GM19238 (cell line): ENCODE data around the gene UBASH3B.

ENCODE experiments used
- DNase-seq: peaks from one replicate; pipeline ENCODE4 v3.0.0; 2011; ENCODE audit warnings: low spot score; ENCODE audit not compliant: insufficient read length

UBASH3B gene

GRCh38 chr11:122751292-122752070 lies 96.0 kb downstream of the UBASH3B start:
- no peak for DNase-seq

- DNase-seq, result no peak
These were observed 98.5 kb downstream of the UBASH3B start for GRCh38 chr11:122754028-122754427.

GRCh38 chr11:122754553-122755322 lies 99.2 kb downstream of the UBASH3B start:
- DNase-seq, result no peak

DNA sequence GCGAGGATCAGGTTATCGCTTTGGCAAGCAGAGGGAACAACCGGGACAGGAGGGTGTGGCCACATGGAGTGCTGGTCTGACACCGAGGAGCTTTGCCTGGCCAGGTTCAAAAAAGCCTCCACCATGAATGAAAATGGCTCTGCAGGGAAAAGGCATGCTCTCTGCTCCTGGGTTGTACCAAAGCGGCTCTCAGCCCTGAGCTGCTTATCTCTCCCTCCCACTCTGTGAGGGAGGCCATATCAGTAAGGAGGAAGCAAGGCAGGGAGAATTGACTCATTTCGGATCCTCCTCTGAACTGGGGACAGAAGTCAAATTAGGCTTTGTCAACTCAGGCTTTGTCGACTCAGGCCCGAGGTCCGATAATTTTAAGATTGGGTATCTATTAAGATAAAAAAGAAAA lies 99.9 kb downstream of the UBASH3B start:
- DNase-seq, result no peak

DNA sequence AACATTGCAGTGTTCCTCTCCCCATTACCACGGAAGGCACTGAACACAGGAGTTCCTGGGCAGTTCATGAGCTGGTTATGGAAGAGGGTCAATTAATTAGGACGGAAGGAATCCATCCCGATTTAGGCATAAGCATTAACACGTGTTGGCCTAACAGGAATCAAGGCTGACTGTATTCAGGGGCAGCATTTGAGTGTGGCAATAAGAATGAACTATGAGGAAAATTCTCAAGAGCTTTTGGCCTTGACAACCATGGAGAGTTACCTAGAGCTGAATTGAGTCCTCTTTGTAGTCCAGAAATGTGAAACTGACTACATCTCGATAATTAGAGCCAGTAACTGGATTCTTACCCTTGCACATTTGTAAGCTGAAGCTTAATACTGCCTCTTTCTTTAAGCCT lies 100.4 kb downstream of the UBASH3B start:
- no peak for DNase-seq

DNA sequence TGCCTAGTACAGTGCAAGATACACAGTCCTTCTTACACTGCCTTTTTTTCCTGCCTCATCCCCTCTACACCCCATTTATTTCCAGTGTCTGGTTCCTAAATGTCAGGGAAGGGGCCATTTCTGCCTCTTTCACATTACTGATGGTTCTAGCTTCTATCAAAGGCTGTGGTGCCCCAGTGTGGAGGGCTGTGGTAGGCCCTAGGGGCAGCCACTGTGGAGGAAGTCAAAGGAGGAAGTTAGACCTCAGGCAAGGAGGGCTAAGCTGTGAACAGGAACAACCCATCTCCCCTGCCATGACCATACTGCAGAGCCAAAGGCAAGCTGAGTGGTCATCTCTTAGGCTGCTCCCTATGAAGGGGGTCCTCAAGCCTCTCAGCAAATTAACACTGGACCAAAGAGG lies 100.9 kb downstream of the UBASH3B start:
- no peak for DNase-seq

DNA sequence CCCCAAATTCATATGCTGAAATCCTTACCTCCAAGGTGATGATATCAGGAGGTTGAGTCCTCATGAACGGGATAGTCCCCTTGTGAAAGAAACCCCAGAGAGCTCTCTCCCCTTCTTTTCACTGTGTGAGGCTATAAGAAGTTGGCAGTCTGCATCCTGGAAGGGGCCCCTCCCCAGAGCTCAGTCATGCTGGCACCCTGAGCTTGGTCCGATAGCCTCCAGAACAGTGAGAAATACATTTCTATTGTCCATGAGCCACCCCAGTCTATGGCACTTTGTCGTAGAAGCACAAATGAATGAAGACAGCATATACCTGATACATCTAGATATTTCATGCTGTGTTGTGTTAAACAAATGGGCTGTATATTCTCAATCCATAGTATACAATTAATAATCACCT lies 101.7 kb downstream of the UBASH3B start:
- DNase-seq, result no peak

- DNase-seq, result no peak
These were observed 102.8 kb downstream of the UBASH3B start for GRCh38 chr11:122758339-122758738.

DNA sequence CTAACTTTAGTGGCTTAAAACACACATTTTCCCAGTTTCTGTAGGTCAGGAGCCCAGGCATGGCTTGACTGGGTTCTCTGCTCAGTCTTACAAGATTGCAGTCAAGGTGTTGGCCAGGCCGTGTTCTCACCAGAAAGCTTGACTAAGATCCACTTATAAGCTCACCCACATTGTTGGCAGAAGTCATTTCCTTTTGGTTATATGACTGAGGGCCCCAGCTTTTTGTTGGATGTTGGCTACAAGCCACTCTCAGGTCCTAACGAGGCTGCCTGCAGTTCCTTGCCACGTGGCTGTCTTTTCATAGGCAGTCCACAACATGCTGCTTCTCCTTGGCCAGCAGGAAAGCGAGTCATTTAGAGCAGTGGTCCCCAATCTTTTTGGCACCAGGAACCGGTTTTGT lies 103.5 kb downstream of the UBASH3B start:
- no peak for DNase-seq

DNA sequence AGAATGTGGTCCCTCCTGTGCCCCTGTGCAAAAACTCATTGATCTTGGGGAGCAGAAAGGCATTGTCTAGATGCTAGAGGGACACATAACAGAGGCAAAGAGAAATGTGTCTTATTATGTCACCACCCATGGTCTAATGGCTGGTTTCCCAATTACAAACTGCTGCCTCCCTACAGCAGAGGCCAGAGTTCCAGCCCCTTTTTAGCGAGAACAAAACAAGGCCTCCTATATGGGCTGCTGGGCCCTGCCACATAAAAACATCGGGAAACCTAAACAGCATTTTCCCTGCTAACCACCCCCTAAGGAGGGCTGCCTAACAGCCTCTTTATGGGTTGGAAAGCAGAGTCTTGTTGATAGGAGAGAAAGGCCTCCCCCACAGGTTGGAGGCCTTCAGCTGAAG lies 107.6 kb downstream of the UBASH3B start:
- no peak for DNase-seq

- DNase-seq, result no peak
These were observed 109.0 kb downstream of the UBASH3B start for GRCh38 chr11:122764371-122765090.

GRCh38 chr11:122765487-122766131 lies 110.1 kb downstream of the UBASH3B start:
- no peak for DNase-seq

DNA sequence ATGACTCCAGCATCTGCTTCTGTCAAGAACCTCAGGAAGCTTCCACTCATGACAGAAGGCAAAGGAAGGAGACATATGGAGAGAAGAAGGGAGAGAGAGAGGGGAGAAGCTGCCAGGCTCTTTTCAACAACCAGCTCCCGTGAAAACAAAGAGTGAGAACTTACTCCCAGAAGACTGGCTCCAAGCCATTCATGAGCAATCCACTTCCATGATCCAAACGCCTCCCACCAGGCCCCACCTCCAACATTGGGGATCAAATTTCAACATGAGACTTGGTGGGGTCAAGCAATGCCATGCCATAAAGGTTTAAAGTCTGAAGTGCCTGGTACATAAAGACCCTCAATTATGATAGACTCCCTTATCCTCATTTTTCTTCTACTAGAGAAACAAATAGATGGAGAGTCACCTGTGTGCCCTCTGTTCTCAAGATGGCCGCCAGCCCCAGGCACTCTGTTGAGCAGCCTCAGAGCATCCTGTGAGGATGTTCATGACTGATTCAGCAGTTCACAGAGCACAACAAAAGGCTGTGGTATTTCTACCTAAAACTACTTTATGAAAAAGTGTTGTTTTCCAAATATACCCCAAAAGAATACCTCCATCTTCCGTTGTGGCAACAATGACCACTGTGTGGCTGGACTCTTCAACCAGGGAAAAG lies 113.7 kb downstream of the UBASH3B start:
- DNase-seq, result no peak

GRCh38 chr11:122772945-122773344 lies 117.4 kb downstream of the UBASH3B start:
- no peak for DNase-seq

GRCh38 chr11:122773781-122774266 lies 118.3 kb downstream of the UBASH3B start:
- no peak for DNase-seq

DNA sequence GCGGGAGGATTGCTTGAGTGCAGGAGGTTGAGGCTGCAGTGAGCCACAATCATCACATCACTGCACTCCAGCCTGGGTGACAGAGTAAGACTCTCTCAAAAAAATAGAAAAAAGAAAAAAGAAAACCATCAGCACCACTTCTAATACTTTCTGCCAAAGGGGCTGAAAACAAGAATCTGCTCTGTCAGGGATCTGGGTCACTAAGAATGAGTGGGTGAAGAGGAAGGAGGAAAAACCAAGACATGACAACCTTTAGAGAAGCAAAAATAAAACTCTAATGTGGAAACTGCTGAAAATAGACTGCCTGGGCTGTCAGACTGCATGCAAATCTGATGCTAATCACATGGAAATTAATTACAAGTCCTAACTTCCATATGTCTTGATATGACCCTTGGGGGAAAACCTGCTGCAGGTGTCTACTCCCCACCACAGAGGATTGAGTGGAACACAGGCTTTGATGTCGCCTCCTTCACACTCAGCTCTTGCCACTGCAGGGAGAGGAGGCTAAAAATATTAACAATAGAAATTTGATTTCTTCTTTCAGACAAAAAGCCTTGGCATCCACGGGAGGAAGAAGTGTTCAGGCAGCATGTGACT lies 120.3 kb downstream of the UBASH3B start:
- DNase-seq, result no peak

GRCh38 chr11:122776546-122776945 lies 121.0 kb downstream of the UBASH3B start:
- DNase-seq, result no peak

GRCh38 chr11:122777343-122777742 lies 121.8 kb downstream of the UBASH3B start:
- DNase-seq, result no peak

DNA sequence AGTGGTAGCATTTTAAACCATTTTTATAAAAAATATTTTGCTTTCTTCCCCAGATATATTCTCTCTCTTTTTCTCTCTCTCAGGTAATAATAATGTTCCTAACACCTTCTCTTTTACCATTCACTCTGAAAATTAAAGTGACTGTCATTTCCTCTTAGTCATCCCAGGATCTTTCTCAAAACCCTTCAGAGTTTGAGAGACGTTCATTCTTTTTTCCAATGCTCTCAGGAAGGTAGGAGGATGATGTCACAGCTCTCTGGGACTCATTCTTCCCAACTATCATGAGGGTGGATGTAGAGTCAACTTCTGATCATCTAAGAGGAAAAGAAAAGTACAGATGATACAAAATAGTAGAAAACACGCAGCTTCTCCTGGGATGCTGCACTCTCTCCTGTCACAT lies 122.6 kb downstream of the UBASH3B start:
- no peak for DNase-seq

GRCh38 chr11:122779047-122779629 lies 123.6 kb downstream of the UBASH3B start:
- DNase-seq, result no peak
